EL (cell line): ENCODE results near the gene HMGN3.

Experiments
- DNase-seq: peaks from one replicate; pipeline ENCODE4 v3.0.0-alpha.2; 2016

Gene HMGN3

GRCh38 chr6:79232696-79233462, 1.6 kb downstream of the HMGN3 start:
- DNase-seq = no peak

GRCh38 chr6:79231666-79232065, 2.8 kb downstream of the HMGN3 start:
- DNase-seq = no peak

- DNase-seq = no peak
These were observed 3.4 kb downstream of the HMGN3 start for GRCh38 chr6:79231101-79231500.

GRCh38 chr6:79230149-79230548, 4.3 kb downstream of the HMGN3 start:
- DNase-seq = peak; percentile 6

- DNase-seq = no peak
These were observed 7.0 kb downstream of the HMGN3 start for GRCh38 chr6:79227445-79227844.

GRCh38 chr6:79226660-79227059, 7.8 kb downstream of the HMGN3 start:
- DNase-seq = no peak

GRCh38 chr6:79225717-79226599, 8.5 kb downstream of the HMGN3 start:
- no peak for DNase-seq

- no peak for DNase-seq
These were observed 10.7 kb downstream of the HMGN3 start for GRCh38 chr6:79223611-79224404.

- DNase-seq = peak; percentile 11
These were observed 19.2 kb downstream of the HMGN3 start for GRCh38 chr6:79215213-79215824.

- DNase-seq = no peak
These were observed 21.6 kb downstream of the HMGN3 start for GRCh38 chr6:79212859-79213258.

GRCh38 chr6:79208816-79209215, 25.7 kb downstream of the HMGN3 start:
- no peak for DNase-seq

- DNase-seq = no peak
These were observed 30.7 kb downstream of the HMGN3 start for GRCh38 chr6:79203753-79204253.

- DNase-seq = no peak
These were observed 31.9 kb downstream of the HMGN3 start for GRCh38 chr6:79202556-79202955.

- no peak for DNase-seq
These were observed 32.5 kb downstream of the HMGN3 start for GRCh38 chr6:79201983-79202382.

- DNase-seq = no peak
These were observed 33.3 kb downstream of the HMGN3 start for GRCh38 chr6:79201143-79201542.

GRCh38 chr6:79196912-79197311, 37.6 kb downstream of the HMGN3 start:
- DNase-seq = no peak

- DNase-seq = no peak
These were observed 40.5 kb downstream of the HMGN3 start for GRCh38 chr6:79193971-79194370.

GRCh38 chr6:79189760-79190350, 44.6 kb downstream of the HMGN3 start:
- no peak for DNase-seq

GRCh38 chr6:79188885-79189480, 45.5 kb downstream of the HMGN3 start:
- no peak for DNase-seq

GRCh38 chr6:79188107-79188506, 46.4 kb downstream of the HMGN3 start:
- DNase-seq = no peak

GRCh38 chr6:79186564-79186963, 47.9 kb downstream of the HMGN3 start:
- no peak for DNase-seq

GRCh38 chr6:79184641-79185040, 49.8 kb downstream of the HMGN3 start:
- DNase-seq = no peak
